Measurements from ENCODE around the gene KIAA2012.

DNA sequence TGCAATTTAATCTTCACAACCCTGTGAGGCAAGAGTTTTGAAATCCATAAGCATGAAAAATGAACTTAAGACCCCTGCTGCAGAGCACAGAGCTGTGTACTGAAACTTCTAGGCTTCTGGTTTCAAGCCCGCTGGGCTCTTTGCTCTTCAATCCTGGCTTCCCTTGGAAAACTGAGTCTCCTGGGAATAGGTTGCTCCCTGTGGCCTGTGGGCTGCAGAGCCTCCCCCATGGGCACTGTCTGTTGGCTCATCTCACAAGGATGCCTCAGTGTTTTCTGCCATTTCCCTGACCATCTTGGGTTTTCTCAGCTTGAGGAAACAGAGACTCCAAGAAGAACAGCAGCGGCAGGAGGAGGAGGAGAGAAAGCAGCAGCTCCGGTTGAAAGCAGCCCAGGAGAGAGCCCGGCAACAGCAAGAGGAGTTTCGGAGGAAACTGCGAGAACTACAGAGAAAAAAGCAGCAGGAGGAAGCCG, 120.9 kb downstream of the KIAA2012 start:
- TF ChIP-seq POLR2A (IDR thresholded peaks at IDR 0.05; ENCODE audit: low read length) (no peak), GATA1 (IDR thresholded peaks at IDR 0.05; ENCODE audit: low read depth, low read length) (no peak)

All from erythroblast (primary cell).